Activated CD8-positive, alpha-beta T cell treated with anti-CD3 and anti-CD28 coated beads for 36 hours (primary cell): ENCODE measurements around the gene PPFIBP2. TPM values are rescaled to one million over a fixed set of nuclear protein-coding genes. Genes with fewer than 3 reads are reported as not detected.

Source experiments
- ATAC-seq: fragments of 200-7000 bp; cut with Tn5 transposase; one replicate; pipeline ENCODE4 v1.10.0; 2021; ENCODE audit warnings: mild to moderate bottlenecking, moderate library complexity
- CTCF ChIA-PET: fragments of 350-600 bp; sonication (Branson Sonifier 250); formaldehyde crosslinking; loops from one replicate; lab custom pipeline; 2021; ENCODE audit warnings: antibody characterized with exemption; lab: Charles Lee
- POLR2A ChIA-PET: fragments of 350-600 bp; sonication (Branson Sonifier 250); formaldehyde crosslinking; loops from one replicate; lab custom pipeline; 2021; ENCODE audit warnings: antibody characterized with exemption; lab: Charles Lee
- DNase-seq: peaks from one replicate; pipeline ENCODE4 v3.0.0-alpha.2; 2020
- H3K27ac Mint-ChIP-seq: one replicate; pipeline ENCODE4 v1.8.0; 2021; ENCODE audit warnings: mild to moderate bottlenecking, mixed read lengths
- H3K27me3 Mint-ChIP-seq: one replicate; pipeline ENCODE4 v1.8.0; 2021; ENCODE audit warnings: mixed read lengths
- H3K36me3 Mint-ChIP-seq: one replicate; pipeline ENCODE4 v1.8.0; 2021; ENCODE audit warnings: low read depth, mixed read lengths
- H3K4me1 Mint-ChIP-seq: one replicate; pipeline ENCODE4 v1.8.0; 2021; ENCODE audit warnings: low read depth, mixed read lengths
- H3K4me3 Mint-ChIP-seq: one replicate; pipeline ENCODE4 v1.8.0; 2021; ENCODE audit warnings: mild to moderate bottlenecking, moderate library complexity, mixed read lengths
- H3K9me3 Mint-ChIP-seq: one replicate; pipeline ENCODE4 v1.8.0; 2021; ENCODE audit warnings: mixed read lengths
- intact Hi-C: fragments of 100-400 bp; cut with micrococcal nuclease; formaldehyde crosslinking; loops from one replicate; pipeline ENCODE4 v1.10.0; 2022
- total RNA-seq, 2 experiments: library from RNA; stranded (reverse); gene quantifications; one replicate each; pipeline ENCODE4 v1.2.3, GENCODE V29; 2021
- TF ChIP-seq, protein P1 (sequence below): fragments of 200-600 bp; IDR thresholded peaks from one replicate; pipeline ENCODE4 v1.8.0; 2022; ENCODE audit warnings: antibody characterized with exemption, mild to moderate bottlenecking

The PPFIBP2 gene
- total RNA-seq, 2 experiments from 2014 or later = 13.3 to 14.2 TPM

DNA sequence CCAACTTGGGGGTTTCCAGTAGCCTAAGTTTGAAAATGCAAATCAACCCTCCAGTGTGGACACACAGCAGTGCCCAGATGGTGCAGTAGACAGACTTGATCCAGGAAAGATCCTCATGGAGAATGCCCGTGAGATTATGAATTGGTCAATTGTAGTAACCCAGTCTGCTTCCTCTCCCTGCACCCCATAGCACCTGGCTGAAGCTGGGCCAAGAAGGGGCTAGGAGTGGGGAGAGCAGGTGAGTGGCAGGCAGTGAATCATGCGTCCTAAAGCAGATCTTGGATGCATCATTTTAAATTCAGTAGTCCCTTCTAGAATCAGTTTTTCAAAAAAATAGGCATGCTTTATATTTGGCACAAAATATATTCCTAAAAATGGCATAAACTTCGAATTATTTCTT, 107.3 kb downstream of the PPFIBP2 start:
- Mint-ChIP-seq H3K27ac (no peak overlapping the region), H3K36me3 (no peaks in the 10 kb centered on the region), H3K4me3 (no peak overlapping the region), H3K27me3 (no peaks in the 10 kb centered on the region), H3K9me3 (no peaks in the 10 kb centered on the region), H3K4me1 (no peaks in the 10 kb centered on the region)
- ChIA-PET POLR2A (interaction anchor here (0.8 kb wide), 1 partner anchor 14 kb away, joined by 3 read pairs; no protein-coding TSS in a partner anchor), CTCF (interaction anchor here (0.9 to 1.2 kb wide), 2 partner anchors 36 to 67 kb away, joined by 3 to 4 read pairs; no protein-coding TSS in a partner anchor)
- intact Hi-C loops = no loop called here
- DNase-seq (no peak), ATAC-seq (no peak)
- TF ChIP-seq, protein P1, sequence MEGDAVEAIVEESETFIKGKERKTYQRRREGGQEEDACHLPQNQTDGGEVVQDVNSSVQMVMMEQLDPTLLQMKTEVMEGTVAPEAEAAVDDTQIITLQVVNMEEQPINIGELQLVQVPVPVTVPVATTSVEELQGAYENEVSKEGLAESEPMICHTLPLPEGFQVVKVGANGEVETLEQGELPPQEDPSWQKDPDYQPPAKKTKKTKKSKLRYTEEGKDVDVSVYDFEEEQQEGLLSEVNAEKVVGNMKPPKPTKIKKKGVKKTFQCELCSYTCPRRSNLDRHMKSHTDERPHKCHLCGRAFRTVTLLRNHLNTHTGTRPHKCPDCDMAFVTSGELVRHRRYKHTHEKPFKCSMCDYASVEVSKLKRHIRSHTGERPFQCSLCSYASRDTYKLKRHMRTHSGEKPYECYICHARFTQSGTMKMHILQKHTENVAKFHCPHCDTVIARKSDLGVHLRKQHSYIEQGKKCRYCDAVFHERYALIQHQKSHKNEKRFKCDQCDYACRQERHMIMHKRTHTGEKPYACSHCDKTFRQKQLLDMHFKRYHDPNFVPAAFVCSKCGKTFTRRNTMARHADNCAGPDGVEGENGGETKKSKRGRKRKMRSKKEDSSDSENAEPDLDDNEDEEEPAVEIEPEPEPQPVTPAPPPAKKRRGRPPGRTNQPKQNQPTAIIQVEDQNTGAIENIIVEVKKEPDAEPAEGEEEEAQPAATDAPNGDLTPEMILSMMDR = no peak

DNA sequence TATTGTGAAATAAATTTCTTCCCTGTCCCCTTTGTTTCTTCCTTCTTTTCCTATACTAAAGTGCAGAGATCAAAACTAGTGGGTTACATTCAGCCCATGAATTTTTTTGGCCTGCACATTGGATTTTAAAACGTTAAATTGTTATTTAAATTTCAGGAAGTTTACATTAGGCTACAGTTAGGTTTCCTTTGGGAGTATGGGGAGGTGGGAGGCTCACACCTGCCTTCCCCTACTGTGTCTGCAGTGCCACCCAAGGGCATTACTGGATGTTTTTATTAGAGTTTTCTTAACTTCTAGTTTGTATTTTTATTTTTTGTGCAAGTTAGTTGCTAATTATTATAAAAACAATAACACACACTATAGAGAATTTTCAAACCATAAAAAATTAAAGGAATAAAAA, 107.8 kb downstream of the PPFIBP2 start:
- TF ChIP-seq, protein P1 = no peak
- Mint-ChIP-seq H3K4me1 (no peaks in the 10 kb centered on the region), H3K36me3 (no peaks in the 10 kb centered on the region), H3K27me3 (no peaks in the 10 kb centered on the region), H3K4me3 (no peak overlapping the region), H3K9me3 (no peaks in the 10 kb centered on the region), H3K27ac (no peak overlapping the region)
- intact Hi-C loops = no loop called here
- POLR2A ChIA-PET = no interaction called here
- CTCF ChIA-PET = no interaction called here
- no peak for ATAC-seq
- no peak for DNase-seq

DNA sequence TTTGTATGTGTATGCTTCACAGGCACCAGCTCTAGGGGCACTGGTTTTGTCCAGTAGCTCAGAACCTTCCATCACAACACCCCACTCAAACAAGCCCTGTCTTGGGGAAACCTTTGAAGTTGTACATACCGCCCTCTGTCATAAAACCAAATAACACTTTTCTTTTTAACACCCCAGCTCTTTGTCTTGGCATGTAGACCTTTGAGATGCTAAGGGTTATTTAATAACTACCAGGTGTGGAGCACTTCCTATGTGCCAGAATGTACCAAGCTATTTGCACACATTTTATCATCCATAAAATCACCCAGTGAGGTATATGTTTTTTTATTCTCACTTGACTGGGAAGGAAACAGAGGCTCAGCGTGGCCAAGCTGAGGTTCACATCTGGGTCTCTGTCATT, 108.9 kb downstream of the PPFIBP2 start:
- ATAC-seq (no peak), DNase-seq (no peak)
- H3K9me3 Mint-ChIP-seq = no peaks in the 10 kb centered on the region
- TF ChIP-seq, protein P1 = no peak
- intact Hi-C loops = no loop called here
- CTCF ChIA-PET = interaction anchor here (1.0 kb wide), 1 partner anchor 110 kb away, joined by 4 read pairs; the partner anchor contains the start of gene PPFIBP2
- no peaks in the 10 kb centered on the region for H3K27me3 Mint-ChIP-seq
- H3K36me3 Mint-ChIP-seq = no peaks in the 10 kb centered on the region
- no peak overlapping the region for H3K4me3 Mint-ChIP-seq
- no peak overlapping the region for H3K27ac Mint-ChIP-seq
- POLR2A ChIA-PET = no interaction called here
- no peaks in the 10 kb centered on the region for H3K4me1 Mint-ChIP-seq

DNA sequence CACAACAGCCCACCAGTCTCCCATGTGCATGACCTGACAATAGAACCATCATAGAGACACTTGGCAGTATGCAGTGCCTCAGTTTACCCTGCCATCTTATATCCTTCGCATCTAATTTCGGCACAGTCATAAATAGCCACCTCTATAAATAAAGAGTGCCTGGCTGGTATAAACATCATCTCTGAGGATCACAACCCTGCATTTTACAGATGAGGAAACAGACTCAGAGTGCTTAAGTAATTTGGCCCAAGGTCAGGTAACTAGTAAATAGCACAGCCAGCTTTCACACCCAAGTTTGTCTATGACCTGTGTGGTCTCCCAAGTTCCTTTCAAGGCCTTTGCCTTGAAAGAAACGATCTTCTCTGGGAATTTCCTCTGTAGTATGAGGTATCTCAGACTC, 114.9 kb downstream of the PPFIBP2 start:
- H3K36me3 Mint-ChIP-seq = peaks cover 1% of the 10 kb centered on the region
- TF ChIP-seq, protein P1 = no peak
- no peak for ATAC-seq
- no peak for DNase-seq
- CTCF ChIA-PET = no interaction called here
- no peak overlapping the region for H3K4me3 Mint-ChIP-seq
- H3K27me3 Mint-ChIP-seq = no peaks in the 10 kb centered on the region
- intact Hi-C loops = no loop called here
- POLR2A ChIA-PET = no interaction called here
- no peaks in the 10 kb centered on the region for H3K4me1 Mint-ChIP-seq
- H3K27ac Mint-ChIP-seq = no peak overlapping the region
- no peaks in the 10 kb centered on the region for H3K9me3 Mint-ChIP-seq

DNA sequence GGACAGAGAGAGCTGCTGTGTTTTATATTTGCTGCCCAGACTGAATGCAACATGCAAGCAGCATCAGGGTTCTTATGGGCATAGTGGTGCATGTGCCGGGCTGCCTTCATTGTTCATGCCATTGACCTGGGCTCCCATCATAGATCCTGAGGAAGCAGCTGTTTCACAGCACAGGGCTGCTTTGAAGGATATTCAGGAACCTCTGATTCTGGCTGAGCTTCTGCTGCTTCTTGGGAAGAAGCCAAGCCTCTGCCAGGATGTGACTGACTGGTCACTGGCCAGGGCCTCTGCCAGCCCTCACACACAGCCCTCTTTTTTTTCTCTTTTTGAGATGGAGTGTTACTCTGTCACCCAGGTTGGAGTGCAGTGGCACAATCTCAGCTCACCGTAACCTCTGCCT, 116.2 kb downstream of the PPFIBP2 start:
- TF ChIP-seq, protein P1 = no peak
- POLR2A ChIA-PET = no interaction called here
- intact Hi-C loops = no loop called here
- peaks cover 1% of the 10 kb centered on the region for H3K36me3 Mint-ChIP-seq
- DNase-seq (no peak), ATAC-seq (no peak)
- no peak overlapping the region for H3K4me3 Mint-ChIP-seq
- H3K27me3 Mint-ChIP-seq = no peaks in the 10 kb centered on the region
- H3K27ac Mint-ChIP-seq = no peak overlapping the region
- H3K9me3 Mint-ChIP-seq = no peaks in the 10 kb centered on the region
- CTCF ChIA-PET = no interaction called here
- H3K4me1 Mint-ChIP-seq = no peaks in the 10 kb centered on the region
